ENCODE measurements around the gene SYCP2L.
"Not testable (repeated sequence)": the region's sequence is repeated elsewhere in the genome, so short reads cannot be mapped to it uniquely, and the experiment has no call there.

DNA sequence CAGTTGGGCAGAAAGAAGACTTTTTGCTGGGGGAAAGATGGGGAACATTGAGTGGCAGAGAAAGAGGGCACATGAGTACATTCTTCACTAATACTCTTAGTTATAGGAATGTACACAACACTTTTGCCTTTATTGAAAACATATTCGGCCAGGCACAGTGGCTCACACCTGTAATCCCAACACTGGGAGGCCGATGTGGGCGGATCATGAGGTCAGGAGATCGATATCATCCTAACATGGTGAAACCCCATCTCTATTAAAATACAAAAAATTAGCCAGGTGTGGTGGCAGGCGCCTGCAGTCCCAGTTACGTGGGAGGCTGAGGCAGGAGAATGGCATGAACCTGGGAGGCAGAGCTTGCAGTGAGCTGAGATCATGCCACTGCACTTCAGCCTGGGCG is 23.8 kb upstream of the SYCP2L start:
- TF ChIP-seq, protein P1, sequence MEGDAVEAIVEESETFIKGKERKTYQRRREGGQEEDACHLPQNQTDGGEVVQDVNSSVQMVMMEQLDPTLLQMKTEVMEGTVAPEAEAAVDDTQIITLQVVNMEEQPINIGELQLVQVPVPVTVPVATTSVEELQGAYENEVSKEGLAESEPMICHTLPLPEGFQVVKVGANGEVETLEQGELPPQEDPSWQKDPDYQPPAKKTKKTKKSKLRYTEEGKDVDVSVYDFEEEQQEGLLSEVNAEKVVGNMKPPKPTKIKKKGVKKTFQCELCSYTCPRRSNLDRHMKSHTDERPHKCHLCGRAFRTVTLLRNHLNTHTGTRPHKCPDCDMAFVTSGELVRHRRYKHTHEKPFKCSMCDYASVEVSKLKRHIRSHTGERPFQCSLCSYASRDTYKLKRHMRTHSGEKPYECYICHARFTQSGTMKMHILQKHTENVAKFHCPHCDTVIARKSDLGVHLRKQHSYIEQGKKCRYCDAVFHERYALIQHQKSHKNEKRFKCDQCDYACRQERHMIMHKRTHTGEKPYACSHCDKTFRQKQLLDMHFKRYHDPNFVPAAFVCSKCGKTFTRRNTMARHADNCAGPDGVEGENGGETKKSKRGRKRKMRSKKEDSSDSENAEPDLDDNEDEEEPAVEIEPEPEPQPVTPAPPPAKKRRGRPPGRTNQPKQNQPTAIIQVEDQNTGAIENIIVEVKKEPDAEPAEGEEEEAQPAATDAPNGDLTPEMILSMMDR (IDR thresholded peaks at IDR 0.05 in 2 of 3, conservative IDR thresholded peaks at IDR 0.05 in 1 of 3; ENCODE audit: insufficient read depth in 2 of 3, low read depth in 1 of 3, low read length in 3 of 3), result not testable (repeated sequence)
- TF ChIP-seq, protein P2, sequence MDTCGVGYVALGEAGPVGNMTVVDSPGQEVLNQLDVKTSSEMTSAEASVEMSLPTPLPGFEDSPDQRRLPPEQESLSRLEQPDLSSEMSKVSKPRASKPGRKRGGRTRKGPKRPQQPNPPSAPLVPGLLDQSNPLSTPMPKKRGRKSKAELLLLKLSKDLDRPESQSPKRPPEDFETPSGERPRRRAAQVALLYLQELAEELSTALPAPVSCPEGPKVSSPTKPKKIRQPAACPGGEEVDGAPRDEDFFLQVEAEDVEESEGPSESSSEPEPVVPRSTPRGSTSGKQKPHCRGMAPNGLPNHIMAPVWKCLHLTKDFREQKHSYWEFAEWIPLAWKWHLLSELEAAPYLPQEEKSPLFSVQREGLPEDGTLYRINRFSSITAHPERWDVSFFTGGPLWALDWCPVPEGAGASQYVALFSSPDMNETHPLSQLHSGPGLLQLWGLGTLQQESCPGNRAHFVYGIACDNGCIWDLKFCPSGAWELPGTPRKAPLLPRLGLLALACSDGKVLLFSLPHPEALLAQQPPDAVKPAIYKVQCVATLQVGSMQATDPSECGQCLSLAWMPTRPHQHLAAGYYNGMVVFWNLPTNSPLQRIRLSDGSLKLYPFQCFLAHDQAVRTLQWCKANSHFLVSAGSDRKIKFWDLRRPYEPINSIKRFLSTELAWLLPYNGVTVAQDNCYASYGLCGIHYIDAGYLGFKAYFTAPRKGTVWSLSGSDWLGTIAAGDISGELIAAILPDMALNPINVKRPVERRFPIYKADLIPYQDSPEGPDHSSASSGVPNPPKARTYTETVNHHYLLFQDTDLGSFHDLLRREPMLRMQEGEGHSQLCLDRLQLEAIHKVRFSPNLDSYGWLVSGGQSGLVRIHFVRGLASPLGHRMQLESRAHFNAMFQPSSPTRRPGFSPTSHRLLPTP (IDR thresholded peaks at IDR 0.05; ENCODE audit: borderline replicate concordance, extremely low read depth, insufficient read length), result not testable (repeated sequence)
- not testable (repeated sequence) for TF ChIP-seq POLR2G (IDR thresholded peaks at IDR 0.05; ENCODE audit: low read depth, low read length); POLR2AphosphoS5 (IDR thresholded peaks at IDR 0.05; ENCODE audit: control insufficient read depth, insufficient read depth, low read depth, low read length); NCOA2 (IDR thresholded peaks at IDR 0.05; ENCODE audit: partially characterized antibody in 2 of 2); NFIC (IDR thresholded peaks at IDR 0.05)
- TF ChIP-seq, protein P3, sequence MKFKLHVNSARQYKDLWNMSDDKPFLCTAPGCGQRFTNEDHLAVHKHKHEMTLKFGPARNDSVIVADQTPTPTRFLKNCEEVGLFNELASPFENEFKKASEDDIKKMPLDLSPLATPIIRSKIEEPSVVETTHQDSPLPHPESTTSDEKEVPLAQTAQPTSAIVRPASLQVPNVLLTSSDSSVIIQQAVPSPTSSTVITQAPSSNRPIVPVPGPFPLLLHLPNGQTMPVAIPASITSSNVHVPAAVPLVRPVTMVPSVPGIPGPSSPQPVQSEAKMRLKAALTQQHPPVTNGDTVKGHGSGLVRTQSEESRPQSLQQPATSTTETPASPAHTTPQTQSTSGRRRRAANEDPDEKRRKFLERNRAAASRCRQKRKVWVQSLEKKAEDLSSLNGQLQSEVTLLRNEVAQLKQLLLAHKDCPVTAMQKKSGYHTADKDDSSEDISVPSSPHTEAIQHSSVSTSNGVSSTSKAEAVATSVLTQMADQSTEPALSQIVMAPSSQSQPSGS (CRISPR knock-in tag; IDR thresholded peaks at IDR 0.05), result not testable (repeated sequence)
- TF ChIP-seq, protein P4, sequence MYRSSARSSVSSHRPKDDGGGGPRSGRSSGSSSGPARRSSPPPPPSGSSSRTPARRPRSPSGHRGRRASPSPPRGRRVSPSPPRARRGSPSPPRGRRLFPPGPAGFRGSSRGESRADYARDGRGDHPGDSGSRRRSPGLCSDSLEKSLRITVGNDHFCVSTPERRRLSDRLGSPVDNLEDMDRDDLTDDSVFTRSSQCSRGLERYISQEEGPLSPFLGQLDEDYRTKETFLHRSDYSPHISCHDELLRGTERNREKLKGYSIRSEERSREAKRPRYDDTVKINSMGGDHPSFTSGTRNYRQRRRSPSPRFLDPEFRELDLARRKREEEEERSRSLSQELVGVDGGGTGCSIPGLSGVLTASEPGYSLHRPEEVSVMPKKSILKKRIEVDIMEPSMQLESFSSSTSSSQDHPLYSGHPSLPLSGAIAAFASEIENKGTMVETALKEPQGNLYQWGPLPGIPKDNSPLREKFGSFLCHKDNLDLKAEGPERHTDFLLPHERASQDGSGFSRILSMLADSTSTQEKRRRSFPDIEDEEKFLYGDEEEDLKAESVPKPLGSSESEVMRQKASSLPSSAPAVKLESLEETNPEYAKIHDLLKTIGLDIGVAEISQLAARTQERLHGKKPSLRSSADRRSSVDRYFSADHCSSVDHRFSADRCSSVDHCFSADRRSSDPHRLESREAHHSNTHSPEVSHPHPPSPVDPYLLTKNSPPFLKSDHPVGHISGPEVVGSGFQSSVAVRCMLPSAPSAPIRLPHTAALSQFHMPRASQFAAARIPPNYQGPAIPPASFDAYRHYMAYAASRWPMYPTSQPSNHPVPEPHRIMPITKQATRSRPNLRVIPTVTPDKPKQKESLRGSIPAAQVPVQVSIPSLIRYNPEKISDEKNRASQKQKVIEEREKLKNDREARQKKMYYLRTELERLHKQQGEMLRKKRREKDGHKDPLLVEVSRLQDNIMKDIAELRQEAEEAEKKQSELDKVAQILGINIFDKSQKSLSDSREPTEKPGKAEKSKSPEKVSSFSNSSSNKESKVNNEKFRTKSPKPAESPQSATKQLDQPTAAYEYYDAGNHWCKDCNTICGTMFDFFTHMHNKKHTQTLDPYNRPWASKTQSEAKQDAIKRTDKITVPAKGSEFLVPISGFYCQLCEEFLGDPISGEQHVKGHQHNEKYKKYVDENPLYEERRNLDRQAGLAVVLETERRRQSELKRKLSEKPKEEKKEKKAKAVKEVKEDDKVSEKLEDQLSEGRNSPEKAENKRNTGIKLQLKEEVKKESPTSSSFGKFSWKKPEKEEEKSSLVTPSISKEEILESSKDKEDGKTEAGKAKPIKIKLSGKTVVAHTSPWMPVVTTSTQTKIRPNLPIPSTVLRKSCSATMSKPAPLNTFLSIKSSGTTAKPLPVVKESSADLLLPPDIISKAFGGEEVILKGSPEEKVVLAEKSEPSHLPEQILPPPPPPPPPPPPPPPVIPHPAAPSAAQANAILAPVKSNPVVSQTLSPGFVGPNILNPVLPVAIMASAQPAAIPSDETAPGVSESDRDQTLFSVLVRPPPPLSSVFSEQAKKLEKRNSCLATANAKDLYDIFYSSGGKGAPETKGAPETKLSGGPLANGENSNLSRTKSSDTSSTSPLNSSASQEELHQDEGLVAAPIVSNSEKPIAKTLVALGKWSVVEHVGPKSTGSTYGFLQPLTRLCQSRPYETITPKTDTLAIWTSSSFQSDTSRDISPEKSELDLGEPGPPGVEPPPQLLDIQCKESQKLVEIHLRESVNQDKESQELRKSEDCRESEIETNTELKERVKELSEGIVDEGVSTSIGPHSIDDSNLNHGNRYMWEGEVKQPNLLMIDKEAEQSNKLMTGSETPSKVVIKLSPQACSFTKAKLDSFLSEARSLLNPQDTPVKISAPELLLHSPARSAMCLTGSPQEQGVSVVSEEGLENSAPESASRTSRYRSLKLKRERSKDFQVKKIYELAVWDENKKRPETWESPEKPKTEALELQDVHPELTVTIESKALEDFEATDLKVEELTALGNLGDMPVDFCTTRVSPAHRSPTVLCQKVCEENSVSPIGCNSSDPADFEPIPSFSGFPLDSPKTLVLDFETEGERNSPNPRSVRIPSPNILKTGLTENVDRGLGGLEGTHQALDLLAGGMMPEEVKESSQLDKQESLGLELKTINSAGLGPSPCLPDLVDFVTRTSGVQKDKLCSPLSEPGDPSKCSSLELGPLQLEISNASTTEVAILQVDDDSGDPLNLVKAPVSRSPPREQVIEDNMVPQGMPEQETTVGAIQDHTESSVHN (IDR thresholded peaks at IDR 0.05; ENCODE audit: borderline replicate concordance in 1 of 2, low read depth in 1 of 2), result not testable (repeated sequence)
- TF ChIP-seq, protein P5, sequence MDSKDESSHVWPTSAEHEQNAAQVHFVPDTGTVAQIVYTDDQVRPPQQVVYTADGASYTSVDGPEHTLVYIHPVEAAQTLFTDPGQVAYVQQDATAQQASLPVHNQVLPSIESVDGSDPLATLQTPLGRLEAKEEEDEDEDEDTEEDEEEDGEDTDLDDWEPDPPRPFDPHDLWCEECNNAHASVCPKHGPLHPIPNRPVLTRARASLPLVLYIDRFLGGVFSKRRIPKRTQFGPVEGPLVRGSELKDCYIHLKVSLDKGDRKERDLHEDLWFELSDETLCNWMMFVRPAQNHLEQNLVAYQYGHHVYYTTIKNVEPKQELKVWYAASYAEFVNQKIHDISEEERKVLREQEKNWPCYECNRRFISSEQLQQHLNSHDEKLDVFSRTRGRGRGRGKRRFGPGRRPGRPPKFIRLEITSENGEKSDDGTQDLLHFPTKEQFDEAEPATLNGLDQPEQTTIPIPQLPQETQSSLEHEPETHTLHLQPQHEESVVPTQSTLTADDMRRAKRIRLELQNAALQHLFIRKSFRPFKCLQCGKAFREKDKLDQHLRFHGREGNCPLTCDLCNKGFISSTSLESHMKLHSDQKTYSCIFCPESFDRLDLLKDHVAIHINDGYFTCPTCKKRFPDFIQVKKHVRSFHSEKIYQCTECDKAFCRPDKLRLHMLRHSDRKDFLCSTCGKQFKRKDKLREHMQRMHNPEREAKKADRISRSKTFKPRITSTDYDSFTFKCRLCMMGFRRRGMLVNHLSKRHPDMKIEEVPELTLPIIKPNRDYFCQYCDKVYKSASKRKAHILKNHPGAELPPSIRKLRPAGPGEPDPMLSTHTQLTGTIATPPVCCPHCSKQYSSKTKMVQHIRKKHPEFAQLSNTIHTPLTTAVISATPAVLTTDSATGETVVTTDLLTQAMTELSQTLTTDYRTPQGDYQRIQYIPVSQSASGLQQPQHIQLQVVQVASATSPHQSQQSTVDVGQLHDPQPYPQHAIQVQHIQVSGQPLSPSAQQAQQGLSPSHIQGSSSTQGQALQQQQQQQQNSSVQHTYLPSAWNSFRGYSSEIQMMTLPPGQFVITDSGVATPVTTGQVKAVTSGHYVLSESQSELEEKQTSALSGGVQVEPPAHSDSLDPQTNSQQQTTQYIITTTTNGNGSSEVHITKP (IDR thresholded peaks at IDR 0.05; ENCODE audit: partially characterized antibody), result not testable (repeated sequence)
